Effector memory CD4-positive, alpha-beta T cell (primary cell): Measurements from ENCODE around the gene SLC7A6.
A peak's percentile ranks its signal among the peaks of the same experiment; 100 is the strongest.

ENCODE experiments used
- DNase-seq, 3 donors: peaks; one replicate each; pipeline ENCODE4 v3.0.0-alpha.2; 2020
- H3K27ac ChIP-seq: 2 replicates; pipeline ENCODE4 v1.7.0; 2013; ENCODE audit warnings: mild to moderate bottlenecking, low read length, moderate library complexity; ENCODE audit not compliant: insufficient read depth, poor library complexity, severe bottlenecking
- H3K27me3 ChIP-seq: replicated peaks from 2 replicates; pipeline ENCODE4 v1.7.0; 2013; ENCODE audit warnings: mild to moderate bottlenecking, low read length; ENCODE audit not compliant: insufficient read depth, control insufficient read depth, poor library complexity, severe bottlenecking
- H3K36me3 ChIP-seq: 2 replicates; pipeline ENCODE4 v1.7.0; 2013; ENCODE audit warnings: mild to moderate bottlenecking, low read length, moderate library complexity; ENCODE audit not compliant: control insufficient read depth, insufficient read depth
- H3K4me1 ChIP-seq: 2 replicates; pipeline ENCODE4 v1.7.0; 2013; ENCODE audit warnings: low read length, mild to moderate bottlenecking; ENCODE audit not compliant: control insufficient read depth, insufficient read depth, poor library complexity, severe bottlenecking
- H3K4me3 ChIP-seq: 2 replicates; pipeline ENCODE4 v1.7.0; 2013; ENCODE audit warnings: low read length, low read depth, mild to moderate bottlenecking; ENCODE audit not compliant: insufficient read depth, poor library complexity, severe bottlenecking
- H3K9me3 ChIP-seq: 2 replicates; pipeline ENCODE4 v1.7.0; 2013; ENCODE audit warnings: mild to moderate bottlenecking, low read length, moderate library complexity; ENCODE audit not compliant: control insufficient read depth

Gene SLC7A6

DNA sequence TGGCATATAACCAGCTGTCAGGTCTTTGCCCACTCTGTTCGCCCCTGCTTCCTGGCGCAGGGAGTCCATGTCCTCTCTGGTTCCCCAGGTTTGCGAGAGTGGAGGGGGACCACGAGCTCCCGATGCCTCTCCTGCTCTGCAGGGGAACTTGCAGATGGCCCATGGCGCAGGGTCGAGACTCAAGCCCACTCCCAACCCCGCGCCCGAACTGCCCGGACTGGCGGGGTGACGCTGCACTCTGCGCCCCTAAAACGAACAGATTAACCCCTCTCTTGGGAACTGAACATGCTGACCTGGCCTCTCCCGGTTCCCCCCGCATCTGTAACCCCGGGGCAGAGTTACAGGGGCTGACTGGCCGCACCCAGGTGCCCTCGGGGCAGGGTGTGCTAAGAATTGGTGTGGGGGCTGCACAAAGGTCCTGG, 19.8 kb upstream of the SLC7A6 start:
- Histone ChIP-seq H3K36me3 (peaks cover 2% of the 10 kb centered on the region), H3K27me3 (no peaks in the 10 kb centered on the region), H3K4me3 (peak overlapping the region; percentile 87), H3K9me3 (no peaks in the 10 kb centered on the region), H3K4me1 (peaks cover 19% of the 10 kb centered on the region), H3K27ac (peak overlapping the region; percentile 54)
- no peak for DNase-seq

DNA sequence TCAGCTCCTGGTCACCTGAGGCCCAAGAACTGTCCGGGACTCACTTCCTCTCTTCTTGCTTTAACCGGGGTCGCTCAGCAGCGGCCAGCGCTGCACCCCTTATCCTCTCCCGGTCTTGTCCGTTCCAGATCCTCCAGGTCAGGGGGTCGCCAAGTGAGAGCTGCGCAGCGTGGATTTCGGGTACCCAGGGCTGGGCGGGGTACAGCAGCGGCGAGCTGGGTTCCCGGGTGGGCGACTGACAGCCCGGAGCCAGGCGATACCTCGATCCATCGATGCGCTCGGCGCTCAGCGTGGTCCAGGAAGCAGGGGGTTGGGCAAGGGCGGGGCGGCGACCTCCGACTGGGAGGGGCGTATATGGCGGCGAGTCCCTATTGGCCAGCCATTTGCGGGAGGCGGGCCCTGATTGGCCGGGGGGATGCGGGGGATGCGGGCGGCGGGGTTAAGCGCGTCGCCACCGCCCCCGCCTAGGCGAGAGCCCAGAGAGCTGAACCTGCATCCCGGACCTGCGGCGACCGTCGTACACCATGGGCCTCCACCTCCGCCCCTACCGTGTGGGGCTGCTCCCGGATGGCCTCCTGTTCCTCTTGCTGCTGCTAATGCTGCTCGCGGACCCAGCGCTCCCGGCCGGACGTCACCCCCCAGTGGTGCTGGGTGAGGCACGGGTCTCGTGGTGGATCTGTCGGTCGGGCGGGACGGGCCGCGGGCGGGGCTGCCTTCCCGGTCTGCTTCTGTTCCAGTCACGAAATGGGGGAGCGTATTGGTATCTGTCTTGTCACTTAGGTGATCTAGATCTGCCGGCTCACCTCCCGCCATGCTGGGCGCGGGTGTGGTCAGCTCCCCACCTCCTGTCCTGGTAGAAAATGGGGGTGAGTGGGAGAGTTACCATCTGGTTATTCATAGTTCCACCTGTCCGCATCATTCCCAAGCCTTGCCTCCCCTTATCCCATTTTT, 19.1 kb upstream of the SLC7A6 start, which contains the start of gene PLA2G15:
TSS of gene PLA2G15 (plus strand) at position 471 of the 951 bp plus-strand sequence. CDS start at position 525, 54 bp downstream.
- Histone ChIP-seq H3K36me3 (peaks cover 5% of the 10 kb centered on the region), H3K4me3 (peak within 1 kb of the TSS; percentile 87), H3K27me3 (no peaks in the 10 kb centered on the region), H3K27ac (peak within 1 kb of the TSS; percentile 58), H3K9me3 (no peaks in the 10 kb centered on the region), H3K4me1 (peaks cover 15% of the 10 kb centered on the region)
- peak; percentile 93 to 95 (median 94) for DNase-seq

DNA sequence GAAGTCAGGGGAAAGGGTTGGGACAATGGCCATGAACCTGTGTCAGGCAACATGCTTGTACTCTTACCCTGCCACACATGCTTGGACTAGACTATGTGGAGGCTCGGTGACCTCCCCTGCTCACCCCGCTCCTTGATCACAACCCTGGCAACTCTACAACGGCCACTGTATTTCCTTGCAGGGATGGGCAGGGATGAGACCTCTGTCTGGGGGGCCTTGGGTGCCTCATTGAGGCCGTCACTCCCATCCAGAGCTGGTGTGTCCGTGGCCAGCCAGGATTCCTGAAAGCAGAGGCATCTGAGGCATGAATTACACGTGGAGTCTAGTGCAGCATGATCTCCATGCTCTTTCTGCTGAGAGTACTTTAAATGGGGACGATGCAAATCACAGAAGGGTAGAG, 18.2 kb upstream of the SLC7A6 start:
- Histone ChIP-seq H3K27ac (no peak overlapping the region), H3K36me3 (peaks cover 9% of the 10 kb centered on the region), H3K9me3 (no peaks in the 10 kb centered on the region), H3K4me3 (peak overlapping the region; percentile 87), H3K4me1 (peaks cover 15% of the 10 kb centered on the region), H3K27me3 (no peaks in the 10 kb centered on the region)
- no peak for DNase-seq

DNA sequence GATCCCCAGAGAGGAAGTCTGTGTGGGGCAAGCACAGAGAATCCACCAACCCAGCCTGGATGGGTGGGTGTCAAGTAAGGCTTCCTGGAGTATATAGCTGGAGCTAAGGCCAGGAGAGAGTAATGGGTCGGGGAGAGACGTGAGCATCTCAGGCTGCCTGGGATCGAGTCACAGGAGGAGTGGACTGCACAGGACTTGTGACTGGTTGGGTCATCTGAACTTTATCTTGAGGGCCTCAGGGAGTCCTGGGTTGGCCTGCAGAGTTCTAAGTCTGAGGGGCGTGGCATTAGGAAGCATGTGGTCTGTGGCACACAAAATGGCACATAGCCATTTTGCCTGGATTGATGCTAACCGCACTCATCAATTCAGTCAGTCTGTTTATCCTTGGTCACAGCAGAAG, 17.7 kb upstream of the SLC7A6 start:
- Histone ChIP-seq H3K4me1 (peaks cover 15% of the 10 kb centered on the region), H3K4me3 (no peak overlapping the region), H3K27me3 (no peaks in the 10 kb centered on the region), H3K36me3 (peaks cover 10% of the 10 kb centered on the region), H3K27ac (no peak overlapping the region), H3K9me3 (no peaks in the 10 kb centered on the region)
- DNase-seq, result no peak

DNA sequence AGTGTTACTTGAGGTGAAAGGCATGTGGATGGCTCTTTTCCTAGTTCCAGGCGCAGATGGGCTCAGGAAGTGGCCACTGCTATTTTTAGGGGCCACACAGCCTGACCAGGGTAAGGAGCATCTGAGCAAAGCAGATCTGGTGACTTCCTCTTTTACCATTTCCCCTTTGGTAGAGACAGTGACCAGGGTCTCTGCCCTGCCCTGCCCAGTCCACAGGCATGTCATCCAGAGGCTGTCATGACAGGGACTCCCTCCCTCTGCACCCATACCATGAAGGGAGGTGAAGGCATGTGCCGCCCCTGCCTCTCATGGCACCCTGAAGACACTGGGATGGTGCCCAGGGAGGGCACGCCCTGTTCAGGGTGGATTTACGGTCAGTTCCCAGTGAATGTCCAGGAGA, 16.9 kb upstream of the SLC7A6 start:
- Histone ChIP-seq H3K4me1 (peaks cover 15% of the 10 kb centered on the region), H3K4me3 (no peak overlapping the region), H3K27ac (no peak overlapping the region), H3K9me3 (no peaks in the 10 kb centered on the region), H3K27me3 (no peaks in the 10 kb centered on the region), H3K36me3 (peaks cover 10% of the 10 kb centered on the region)
- no peak for DNase-seq

DNA sequence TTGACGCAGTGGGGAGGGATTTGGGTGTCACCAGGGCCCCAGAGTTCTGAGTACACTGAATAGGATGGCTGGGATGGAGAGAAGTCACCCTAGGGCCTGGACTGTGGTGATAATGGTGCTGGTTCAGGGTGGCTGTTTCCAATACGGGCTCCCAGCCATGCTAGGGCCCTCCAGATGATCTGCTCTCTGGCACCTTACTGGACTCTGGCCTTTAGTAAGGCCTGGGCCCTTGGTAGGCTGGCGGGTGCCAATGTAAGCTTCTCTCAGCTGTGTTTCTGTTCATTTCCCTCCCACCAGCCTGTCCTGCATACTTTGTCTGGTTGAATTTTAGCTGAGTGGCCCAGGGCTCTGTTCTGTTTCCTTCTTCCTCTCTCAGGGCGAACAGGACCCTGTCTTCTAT, 16.4 kb upstream of the SLC7A6 start:
- no peaks in the 10 kb centered on the region for H3K9me3 ChIP-seq
- H3K27me3 ChIP-seq, result no peaks in the 10 kb centered on the region
- H3K36me3 ChIP-seq, result peaks cover 12% of the 10 kb centered on the region
- no peak overlapping the region for H3K27ac ChIP-seq
- peaks cover 15% of the 10 kb centered on the region for H3K4me1 ChIP-seq
- no peak overlapping the region for H3K4me3 ChIP-seq
- no peak for DNase-seq

DNA sequence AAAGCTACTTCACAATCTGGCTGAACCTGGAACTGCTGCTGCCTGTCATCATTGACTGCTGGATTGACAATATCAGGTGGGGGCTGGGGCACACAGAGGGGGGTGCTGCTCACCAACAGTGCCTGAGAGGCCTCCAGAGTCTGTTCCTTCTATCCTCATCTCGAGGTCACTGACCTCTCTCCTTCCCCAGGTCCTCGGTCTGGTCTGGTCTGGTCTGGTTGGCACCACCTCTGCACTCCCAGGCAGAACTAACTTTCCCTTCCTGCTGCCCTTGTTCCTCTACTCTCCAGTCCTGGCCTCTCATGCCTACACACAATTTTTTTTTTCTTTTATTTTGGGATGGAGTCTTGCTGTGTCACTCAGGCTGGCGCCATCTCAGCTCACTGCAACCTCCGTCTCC, 15.0 kb upstream of the SLC7A6 start:
- Histone ChIP-seq H3K27ac (no peak overlapping the region), H3K27me3 (no peaks in the 10 kb centered on the region), H3K9me3 (no peaks in the 10 kb centered on the region), H3K36me3 (peaks cover 15% of the 10 kb centered on the region), H3K4me1 (peaks cover 14% of the 10 kb centered on the region), H3K4me3 (no peak overlapping the region)
- no peak for DNase-seq

DNA sequence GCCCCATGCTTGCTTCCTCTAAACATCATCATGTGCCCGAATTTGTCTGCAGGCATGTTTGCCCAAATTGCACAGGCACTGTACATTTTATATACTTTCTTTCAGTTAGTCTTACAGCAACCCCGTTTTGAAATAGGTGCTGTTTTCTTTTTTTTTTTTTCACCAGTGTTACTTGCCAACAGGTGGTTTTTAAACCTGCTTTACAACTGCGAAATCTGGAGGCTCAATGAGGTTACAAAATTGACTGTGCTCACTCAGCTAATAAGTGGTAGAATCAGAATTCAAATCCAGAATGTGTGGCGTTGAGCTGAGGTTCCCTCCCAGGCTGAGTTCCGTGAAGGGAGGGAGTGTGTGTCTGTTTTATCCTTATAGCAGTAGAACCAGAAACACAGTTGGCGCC, 13.4 kb upstream of the SLC7A6 start:
- H3K4me1 ChIP-seq, result peaks cover 6% of the 10 kb centered on the region
- no peak for DNase-seq
- peaks cover 24% of the 10 kb centered on the region for H3K36me3 ChIP-seq
- H3K27ac ChIP-seq, result no peak overlapping the region
- no peaks in the 10 kb centered on the region for H3K27me3 ChIP-seq
- no peaks in the 10 kb centered on the region for H3K9me3 ChIP-seq
- H3K4me3 ChIP-seq, result no peak overlapping the region

DNA sequence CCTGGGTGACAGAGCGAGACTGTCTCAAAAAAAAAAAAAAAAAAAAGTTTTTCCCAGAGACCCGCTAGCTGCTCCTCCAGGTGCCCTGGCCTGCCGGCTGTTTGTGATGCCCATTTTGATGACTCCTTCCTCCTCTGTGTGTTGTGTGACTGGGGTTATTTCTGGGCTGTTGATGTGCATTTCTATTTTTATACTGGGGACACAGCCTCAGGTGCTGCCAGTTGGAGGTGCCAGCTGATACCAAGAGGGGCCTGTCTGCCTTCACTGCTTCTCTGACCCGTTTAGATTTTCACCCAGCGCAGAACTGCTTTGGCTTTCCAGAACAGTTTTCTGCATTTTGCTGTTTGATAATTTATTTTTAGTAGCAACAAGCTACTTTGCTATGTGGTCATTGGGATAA, 12.5 kb upstream of the SLC7A6 start:
- peaks cover 24% of the 10 kb centered on the region for H3K36me3 ChIP-seq
- H3K4me3 ChIP-seq, result no peak overlapping the region
- H3K27ac ChIP-seq, result no peak overlapping the region
- no peaks in the 10 kb centered on the region for H3K9me3 ChIP-seq
- DNase-seq, result no peak
- no peaks in the 10 kb centered on the region for H3K27me3 ChIP-seq
- H3K4me1 ChIP-seq, result peaks cover under 1% of the 10 kb centered on the region

DNA sequence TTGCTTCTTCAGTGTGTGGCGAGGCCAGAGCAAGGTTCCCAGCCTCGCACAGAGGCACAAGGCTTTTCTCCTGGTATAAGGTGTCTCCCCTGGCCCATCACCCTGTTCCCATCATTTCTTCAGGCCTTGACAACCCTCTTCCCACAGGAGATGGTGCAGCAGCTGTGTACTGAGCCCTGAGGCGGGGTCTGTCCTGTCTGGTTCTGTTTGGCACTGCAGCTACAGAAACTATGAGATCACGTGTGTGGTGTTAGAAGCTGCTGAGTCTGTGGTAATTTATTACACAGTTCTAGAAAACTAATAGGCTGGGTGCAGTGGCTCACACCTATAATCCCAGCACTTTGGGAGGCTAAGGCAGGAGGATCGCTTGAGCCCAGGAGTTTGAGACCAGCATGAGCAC, 11.9 kb upstream of the SLC7A6 start:
- H3K4me1 ChIP-seq, result no peaks in the 10 kb centered on the region
- no peak overlapping the region for H3K4me3 ChIP-seq
- no peaks in the 10 kb centered on the region for H3K27me3 ChIP-seq
- no peak overlapping the region for H3K27ac ChIP-seq
- peaks cover 24% of the 10 kb centered on the region for H3K36me3 ChIP-seq
- no peaks in the 10 kb centered on the region for H3K9me3 ChIP-seq
- no peak for DNase-seq
